Stimulated activated naive B cell treated with anti-CD40 and anti-IgM and Interleukin-4, amounts not matched to agents 10 μg/mL and 1 μg/mL and 100 μg/mL, for 72 hours (primary cell): ENCODE data around the gene SUCLG2.

Experiments
- ATAC-seq, 2 donors: fragments of 150-1000 bp; cut with Tn5 transposase; replicated peaks; 2 replicates each; pipeline ENCODE4 v1.10.0; 2021; ENCODE audit warnings: moderate library complexity in 1 of 2
- DNase-seq: peaks from one replicate; pipeline ENCODE4 v3.0.0; 2021
- H3K27ac Mint-ChIP-seq: one replicate; pipeline ENCODE4 v1.8.0; 2022; ENCODE audit warnings: mild to moderate bottlenecking, mixed read lengths
- H3K27me3 Mint-ChIP-seq, 2 donors: one replicate each; pipeline ENCODE4 v1.8.0; 2022; ENCODE audit warnings: mixed read lengths in 2 of 2
- H3K36me3 Mint-ChIP-seq, 2 donors: one replicate each; pipeline ENCODE4 v1.8.0; 2022; ENCODE audit warnings: mixed read lengths in 2 of 2, mild to moderate bottlenecking in 1 of 2
- H3K4me1 Mint-ChIP-seq, 2 donors: one replicate each; pipeline ENCODE4 v1.8.0; 2022; ENCODE audit warnings: mixed read lengths in 2 of 2, mild to moderate bottlenecking in 1 of 2
- H3K4me3 Mint-ChIP-seq, 2 donors: one replicate each; pipeline ENCODE4 v1.8.0; 2022; ENCODE audit warnings: mild to moderate bottlenecking in 2 of 2, mixed read lengths in 2 of 2, moderate library complexity in 1 of 2
- H3K9me3 Mint-ChIP-seq, 2 donors: one replicate each; pipeline ENCODE4 v1.8.0; 2022; ENCODE audit warnings: mixed read lengths in 2 of 2, mild to moderate bottlenecking in 1 of 2

The SUCLG2 gene

GRCh38 chr3:67405193-67405592 is 249.2 kb downstream of the SUCLG2 start:
- H3K4me3 Mint-ChIP-seq: no peak overlapping the region
- peaks cover 37 to 50% of the 10 kb centered on the region in 2 donors for H3K36me3 Mint-ChIP-seq
- ATAC-seq (no peak), DNase-seq (no peak)
- no peaks in the 10 kb centered on the region for H3K27me3 Mint-ChIP-seq
- no peaks in the 10 kb centered on the region for H3K9me3 Mint-ChIP-seq
- H3K4me1 Mint-ChIP-seq: peaks cover 0 to 12% of the 10 kb centered on the region in 2 donors
- H3K27ac Mint-ChIP-seq: no peak overlapping the region

DNA sequence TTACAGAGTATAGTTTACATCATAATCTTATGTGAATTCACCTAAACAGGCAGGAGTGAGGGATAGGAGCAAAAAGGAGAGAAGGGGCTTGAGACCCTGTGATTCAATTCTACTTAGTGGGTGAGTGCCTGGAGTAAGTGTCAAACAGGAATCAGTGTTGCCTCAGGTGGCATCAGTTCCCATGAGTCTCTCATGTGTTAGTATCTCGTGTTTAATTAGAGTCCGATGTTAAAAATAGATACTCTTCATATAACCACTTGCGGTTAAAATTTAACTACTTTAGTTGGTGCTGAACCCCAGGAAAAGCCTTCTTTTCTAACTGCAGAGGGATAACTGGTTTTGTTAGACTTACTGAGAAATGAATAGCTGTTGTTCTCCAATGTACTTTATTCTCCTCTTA is 251.5 kb downstream of the SUCLG2 start:
- Mint-ChIP-seq H3K27me3 (no peaks in the 10 kb centered on the region), H3K9me3 (no peaks in the 10 kb centered on the region), H3K4me1 (peaks cover 0 to 12% of the 10 kb centered on the region in 2 donors), H3K27ac (no peak overlapping the region), H3K4me3 (no peak overlapping the region), H3K36me3 (peaks cover 36 to 61% of the 10 kb centered on the region in 2 donors)
- DNase-seq: no peak
- ATAC-seq: no peak

- Mint-ChIP-seq H3K36me3 (peaks cover 32 to 56% of the 10 kb centered on the region in 2 donors), H3K4me1 (peaks cover 0 to 12% of the 10 kb centered on the region in 2 donors), H3K9me3 (no peaks in the 10 kb centered on the region), H3K4me3 (no peak overlapping the region), H3K27me3 (no peaks in the 10 kb centered on the region), H3K27ac (no peak overlapping the region)
- DNase-seq (no peak), ATAC-seq (no peak)
Observed at GRCh38 chr3:67401921-67402320, 252.5 kb downstream of the SUCLG2 start.

DNA sequence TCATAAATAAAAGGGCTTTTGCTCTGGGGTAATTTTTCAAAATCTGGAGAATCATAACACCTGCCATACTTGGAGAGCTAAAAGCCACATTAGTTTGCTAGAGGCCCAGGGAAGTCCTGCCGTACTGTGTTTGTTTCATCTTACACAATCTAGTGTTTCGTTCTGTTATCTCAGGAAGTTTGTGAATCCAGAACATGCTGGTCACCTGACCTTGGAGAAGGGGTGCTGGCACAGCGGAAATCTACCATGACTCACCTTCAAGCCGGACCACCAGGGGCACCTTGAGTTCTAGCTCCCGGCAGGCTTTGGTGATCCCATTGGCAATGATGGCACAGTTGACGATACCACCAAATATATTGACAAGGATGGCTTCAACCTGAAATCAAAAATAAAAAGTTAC is 253.9 kb downstream of the SUCLG2 start:
- ATAC-seq (no peak), DNase-seq (no peak)
- peaks cover 29 to 56% of the 10 kb centered on the region in 2 donors for H3K36me3 Mint-ChIP-seq
- no peaks in the 10 kb centered on the region for H3K27me3 Mint-ChIP-seq
- peaks cover 0 to 12% of the 10 kb centered on the region in 2 donors for H3K4me1 Mint-ChIP-seq
- no peak overlapping the region for H3K27ac Mint-ChIP-seq
- H3K4me3 Mint-ChIP-seq: no peak overlapping the region
- no peaks in the 10 kb centered on the region for H3K9me3 Mint-ChIP-seq

GRCh38 chr3:67389176-67389575 is 265.2 kb downstream of the SUCLG2 start:
- no peak for DNase-seq
- peak; percentile 93 to 95 for ATAC-seq

DNA sequence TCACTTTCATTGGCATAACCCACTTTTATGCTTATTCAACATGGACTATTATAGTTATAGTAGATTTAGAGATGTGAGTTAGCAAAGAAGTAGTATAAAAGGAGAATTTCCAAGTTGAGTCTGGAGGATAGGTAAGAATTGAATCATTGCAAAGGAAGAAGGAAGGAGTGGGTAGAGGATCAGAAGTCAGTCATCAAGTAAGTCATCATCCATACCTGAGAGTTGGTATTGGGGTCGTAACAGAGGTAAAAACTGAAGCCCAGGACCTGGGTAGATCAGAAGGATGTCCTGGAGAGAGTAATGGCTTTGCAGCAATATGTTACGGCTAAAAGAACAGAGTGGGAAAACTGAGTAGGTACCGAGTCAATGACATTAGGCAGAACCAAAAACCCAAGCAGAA is 265.7 kb downstream of the SUCLG2 start:
- Mint-ChIP-seq H3K27ac (peak overlapping the region; percentile 5), H3K4me3 (peak overlapping the region in 1 of 2 donors; percentile 55), H3K36me3 (peaks cover 44 to 63% of the 10 kb centered on the region in 2 donors), H3K27me3 (no peaks in the 10 kb centered on the region), H3K4me1 (peaks cover 23 to 33% of the 10 kb centered on the region in 2 donors), H3K9me3 (peaks cover 7 to 15% of the 10 kb centered on the region in 2 donors)
- ATAC-seq (peak; percentile 17 to 36), DNase-seq (no peak)

More at GRCh38 chr3:67389176-67389575, 265.2 kb downstream of the SUCLG2 start:
- Mint-ChIP-seq H3K36me3 (peaks cover 44 to 63% of the 10 kb centered on the region in 2 donors), H3K9me3 (peaks cover 7 to 15% of the 10 kb centered on the region in 2 donors), H3K4me1 (peaks cover 23 to 33% of the 10 kb centered on the region in 2 donors), H3K27me3 (no peaks in the 10 kb centered on the region), H3K27ac (peak overlapping the region; percentile 5), H3K4me3 (peak overlapping the region; percentile 9 to 55)

- peaks cover 18 to 33% of the 10 kb centered on the region in 2 donors for H3K4me1 Mint-ChIP-seq
- H3K27ac Mint-ChIP-seq: peak overlapping the region; percentile 75
- peaks cover 27 to 47% of the 10 kb centered on the region in 2 donors for H3K36me3 Mint-ChIP-seq
- no peaks in the 10 kb centered on the region for H3K27me3 Mint-ChIP-seq
- peaks cover 7 to 15% of the 10 kb centered on the region in 2 donors for H3K9me3 Mint-ChIP-seq
- ATAC-seq (peak; percentile 35 to 66), DNase-seq (no peak)
- peak overlapping the region in 1 of 2 donors; percentile 8 for H3K4me3 Mint-ChIP-seq
Observed at GRCh38 chr3:67386451-67386850, 268.0 kb downstream of the SUCLG2 start.

DNA sequence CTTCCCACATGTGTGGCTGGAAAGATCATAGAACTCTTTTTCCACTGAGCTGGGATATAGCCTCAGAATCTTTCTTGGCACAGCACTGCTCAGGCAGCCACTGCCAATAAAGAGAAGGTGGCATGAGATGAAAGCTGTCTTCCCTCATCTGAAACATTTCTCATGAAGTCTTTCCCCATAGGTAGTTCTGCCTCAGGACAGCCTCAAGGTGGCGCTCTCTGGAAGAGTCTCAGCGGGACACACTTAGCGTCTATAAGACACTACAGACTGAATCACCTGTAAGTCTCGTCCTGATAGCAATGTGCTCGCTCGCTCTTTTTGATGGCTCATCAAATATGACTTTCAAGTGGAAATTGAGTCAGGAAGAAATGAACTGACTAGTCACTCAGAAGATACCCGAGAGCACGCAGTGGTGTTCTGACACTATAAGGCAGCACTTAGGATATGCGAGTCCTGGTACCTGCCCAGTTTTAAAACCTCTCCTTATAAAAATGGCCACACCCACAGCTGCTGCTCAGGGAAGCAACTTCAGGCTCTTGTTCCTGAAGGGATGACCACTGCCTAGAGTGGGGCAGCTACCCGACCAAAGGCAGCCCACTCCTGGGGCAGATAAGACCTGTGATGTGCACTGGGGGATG is 269.5 kb downstream of the SUCLG2 start:
- Mint-ChIP-seq H3K36me3 (peaks cover 23 to 41% of the 10 kb centered on the region in 2 donors), H3K4me1 (peaks cover 14 to 27% of the 10 kb centered on the region in 2 donors), H3K9me3 (peaks cover 7 to 15% of the 10 kb centered on the region in 2 donors), H3K27ac (no peak overlapping the region), H3K27me3 (no peaks in the 10 kb centered on the region), H3K4me3 (no peak overlapping the region)
- DNase-seq (no peak), ATAC-seq (no peak)

- peaks cover 7 to 14% of the 10 kb centered on the region in 2 donors for H3K9me3 Mint-ChIP-seq
- peaks cover 11 to 18% of the 10 kb centered on the region in 2 donors for H3K4me1 Mint-ChIP-seq
- ATAC-seq: no peak
- H3K27me3 Mint-ChIP-seq: no peaks in the 10 kb centered on the region
- H3K27ac Mint-ChIP-seq: no peak overlapping the region
- peaks cover 30 to 46% of the 10 kb centered on the region in 2 donors for H3K36me3 Mint-ChIP-seq
- DNase-seq: no peak
- no peak overlapping the region for H3K4me3 Mint-ChIP-seq
Observed at GRCh38 chr3:67384016-67384415, 270.4 kb downstream of the SUCLG2 start.

- Mint-ChIP-seq H3K27ac (no peak overlapping the region), H3K4me1 (peaks cover 7 to 12% of the 10 kb centered on the region in 2 donors), H3K4me3 (no peak overlapping the region), H3K9me3 (peaks cover 6 to 8% of the 10 kb centered on the region in 2 donors), H3K27me3 (no peaks in the 10 kb centered on the region), H3K36me3 (peaks cover 28 to 43% of the 10 kb centered on the region in 2 donors)
- DNase-seq: no peak
- no peak for ATAC-seq
Observed at GRCh38 chr3:67383379-67383778, 271.0 kb downstream of the SUCLG2 start.

GRCh38 chr3:67382536-67382935 is 271.9 kb downstream of the SUCLG2 start:
- Mint-ChIP-seq H3K4me3 (no peak overlapping the region), H3K9me3 (peaks cover 6 to 8% of the 10 kb centered on the region in 2 donors), H3K36me3 (peaks cover 34 to 44% of the 10 kb centered on the region in 2 donors), H3K27me3 (no peaks in the 10 kb centered on the region), H3K27ac (no peak overlapping the region), H3K4me1 (peaks cover 7 to 11% of the 10 kb centered on the region in 2 donors)
- no peak for ATAC-seq
- no peak for DNase-seq

- Mint-ChIP-seq H3K36me3 (peaks cover 33 to 44% of the 10 kb centered on the region in 2 donors), H3K4me3 (no peak overlapping the region), H3K9me3 (peaks cover 3 to 5% of the 10 kb centered on the region in 2 donors), H3K27me3 (no peaks in the 10 kb centered on the region), H3K4me1 (peaks cover 5 to 7% of the 10 kb centered on the region in 2 donors), H3K27ac (no peak overlapping the region)
- no peak for DNase-seq
- no peak for ATAC-seq
Observed at GRCh38 chr3:67381667-67382272, 272.6 kb downstream of the SUCLG2 start.

DNA sequence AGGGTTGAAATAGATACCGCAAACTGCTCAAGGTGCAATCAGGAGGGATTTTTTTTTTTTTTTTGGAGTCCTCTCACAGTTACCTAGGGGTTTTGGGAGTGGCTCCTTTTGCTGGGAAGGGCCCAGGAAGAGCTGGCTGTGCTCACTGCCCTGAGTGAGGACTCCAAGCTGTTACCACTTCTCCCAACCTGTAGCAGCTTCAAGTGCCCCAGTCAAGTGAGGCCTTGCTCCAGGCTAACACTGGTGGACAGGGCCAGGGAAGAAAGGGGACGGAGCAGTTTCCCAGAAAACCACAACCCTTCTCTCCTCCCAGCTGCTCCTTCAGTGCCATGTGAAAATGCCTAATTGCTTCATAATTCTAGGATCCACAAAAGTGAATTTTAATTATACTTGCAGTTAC is 274.3 kb downstream of the SUCLG2 start:
- ATAC-seq (no peak), DNase-seq (no peak)
- H3K27ac Mint-ChIP-seq: no peak overlapping the region
- no peaks in the 10 kb centered on the region for H3K9me3 Mint-ChIP-seq
- H3K4me3 Mint-ChIP-seq: no peak overlapping the region
- peaks cover 0 to 2% of the 10 kb centered on the region in 2 donors for H3K4me1 Mint-ChIP-seq
- H3K27me3 Mint-ChIP-seq: no peaks in the 10 kb centered on the region
- H3K36me3 Mint-ChIP-seq: peaks cover 24 to 40% of the 10 kb centered on the region in 2 donors

GRCh38 chr3:67377299-67377698 is 277.1 kb downstream of the SUCLG2 start:
- Mint-ChIP-seq H3K27me3 (no peaks in the 10 kb centered on the region), H3K27ac (no peak overlapping the region), H3K4me1 (no peaks in the 10 kb centered on the region), H3K4me3 (no peak overlapping the region), H3K36me3 (peaks cover 22 to 44% of the 10 kb centered on the region in 2 donors), H3K9me3 (no peaks in the 10 kb centered on the region)
- DNase-seq (no peak), ATAC-seq (no peak)

DNA sequence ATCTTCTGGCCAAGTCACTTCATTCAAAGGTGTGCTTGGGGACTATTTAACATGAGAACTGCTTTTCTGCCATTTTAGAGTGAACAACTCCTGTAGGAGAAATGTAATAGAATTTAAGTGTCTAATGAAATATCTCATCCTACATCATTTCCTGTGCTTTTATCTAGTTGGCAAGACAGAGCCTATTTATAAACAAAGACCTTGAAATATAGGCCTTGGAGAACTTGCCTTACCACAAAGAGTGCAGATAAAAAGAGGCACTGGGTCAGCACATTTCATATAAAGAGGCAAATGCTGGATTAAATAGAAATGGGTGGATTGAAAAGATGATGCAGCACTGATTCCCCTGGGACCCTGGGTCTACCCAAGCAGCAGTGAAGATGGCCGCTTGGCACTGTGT is 278.0 kb downstream of the SUCLG2 start:
- no peaks in the 10 kb centered on the region for H3K9me3 Mint-ChIP-seq
- ATAC-seq (no peak), DNase-seq (no peak)
- no peak overlapping the region for H3K4me3 Mint-ChIP-seq
- no peaks in the 10 kb centered on the region for H3K4me1 Mint-ChIP-seq
- H3K27ac Mint-ChIP-seq: no peak overlapping the region
- no peaks in the 10 kb centered on the region for H3K27me3 Mint-ChIP-seq
- peaks cover 26 to 52% of the 10 kb centered on the region in 2 donors for H3K36me3 Mint-ChIP-seq
